Endothelial cell (in vitro differentiated cells): ENCODE data around the gene CAMKMT. TPM values are rescaled to one million over a fixed set of nuclear protein-coding genes. Genes with fewer than 3 reads are reported as not detected.

Source experiments
- DNase-seq: peaks from one replicate; pipeline ENCODE4 v3.0.0; 2021; ENCODE audit warnings: low spot score
- H3K27ac Mint-ChIP-seq: one replicate; pipeline ENCODE4 v1.8.0; 2021; ENCODE audit warnings: mixed read lengths, inconsistent platforms; ENCODE audit not compliant: unreplicated experiment
- H3K27me3 Mint-ChIP-seq: one replicate; pipeline ENCODE4 v1.8.0; 2021; ENCODE audit warnings: mild to moderate bottlenecking, moderate library complexity, mixed read lengths, inconsistent platforms; ENCODE audit not compliant: unreplicated experiment
- H3K36me3 Mint-ChIP-seq: one replicate; pipeline ENCODE4 v1.8.0; 2021; ENCODE audit warnings: mild to moderate bottlenecking, low read depth, mixed read lengths, inconsistent platforms; ENCODE audit not compliant: unreplicated experiment
- H3K4me1 Mint-ChIP-seq: one replicate; pipeline ENCODE4 v1.8.0; 2021; ENCODE audit warnings: mild to moderate bottlenecking, mixed read lengths, inconsistent platforms; ENCODE audit not compliant: unreplicated experiment
- H3K4me3 Mint-ChIP-seq: one replicate; pipeline ENCODE4 v1.8.0; 2021; ENCODE audit warnings: mild to moderate bottlenecking, mixed read lengths, inconsistent platforms; ENCODE audit not compliant: unreplicated experiment
- H3K9me3 Mint-ChIP-seq: one replicate; pipeline ENCODE4 v1.8.0; 2021; ENCODE audit warnings: mixed read lengths, inconsistent platforms; ENCODE audit not compliant: unreplicated experiment
- total RNA-seq: library from RNA; stranded (reverse); fragmentation: NEBNext Ultra II Directional; extraction: Animal tissue kit (Norgen Biotek cat#: 25700); gene quantifications from one replicate; pipeline ENCODE4 v1.2.1, GENCODE V29; 2021; ENCODE audit not compliant: unreplicated experiment
- TF ChIP-seq, protein P1 (sequence below): fragments of 200-600 bp; sonication (generic); IDR thresholded peaks from one replicate; pipeline ENCODE4 v1.5.0; 2021; ENCODE audit warnings: antibody characterized with exemption; ENCODE audit not compliant: unreplicated experiment

The CAMKMT gene
- total RNA-seq, 1 donor from 2014 or later = 8.4 TPM

DNA sequence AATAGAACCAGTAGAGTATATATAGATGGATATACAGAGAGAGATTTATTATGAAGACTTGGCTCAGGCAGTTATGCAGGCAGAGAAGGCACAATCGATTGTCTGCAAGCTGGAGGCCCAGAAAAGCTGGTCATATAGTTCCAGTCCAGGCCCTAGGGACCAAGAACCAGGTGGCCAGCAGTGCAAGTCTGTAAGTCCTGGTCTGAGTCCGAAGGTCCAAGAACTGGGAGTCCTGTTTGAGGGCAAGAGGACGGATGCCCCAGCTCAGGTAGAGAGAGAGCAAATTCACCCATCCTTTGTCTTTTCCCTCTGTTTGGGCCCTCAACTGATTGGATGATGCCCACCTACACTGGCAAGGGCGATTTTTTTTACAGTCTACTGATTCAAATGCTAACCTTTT lies 164.6 kb downstream of the CAMKMT start:
- H3K9me3 Mint-ChIP-seq = no peaks in the 10 kb centered on the region
- peaks cover 1% of the 10 kb centered on the region for H3K27me3 Mint-ChIP-seq

DNA sequence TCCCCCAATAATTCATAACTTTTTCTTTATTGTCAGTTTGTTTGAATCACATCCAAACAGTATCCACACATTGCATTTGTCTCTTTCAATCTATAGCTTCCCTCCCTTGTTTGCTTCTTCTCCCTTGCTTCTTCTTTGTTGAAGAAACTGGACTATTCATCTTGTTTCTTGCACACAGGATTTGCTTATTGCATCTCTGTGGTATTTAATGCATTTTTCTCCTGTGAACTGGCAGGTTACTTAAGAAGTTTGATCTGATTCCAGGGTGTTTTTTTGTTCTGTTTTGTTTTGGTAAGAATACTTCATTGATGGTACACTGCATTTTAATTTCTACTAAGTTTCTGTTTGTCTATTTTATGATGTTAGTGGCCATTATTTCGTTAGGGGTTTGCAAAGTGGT lies 166.8 kb downstream of the CAMKMT start:
- TF ChIP-seq, protein P1, sequence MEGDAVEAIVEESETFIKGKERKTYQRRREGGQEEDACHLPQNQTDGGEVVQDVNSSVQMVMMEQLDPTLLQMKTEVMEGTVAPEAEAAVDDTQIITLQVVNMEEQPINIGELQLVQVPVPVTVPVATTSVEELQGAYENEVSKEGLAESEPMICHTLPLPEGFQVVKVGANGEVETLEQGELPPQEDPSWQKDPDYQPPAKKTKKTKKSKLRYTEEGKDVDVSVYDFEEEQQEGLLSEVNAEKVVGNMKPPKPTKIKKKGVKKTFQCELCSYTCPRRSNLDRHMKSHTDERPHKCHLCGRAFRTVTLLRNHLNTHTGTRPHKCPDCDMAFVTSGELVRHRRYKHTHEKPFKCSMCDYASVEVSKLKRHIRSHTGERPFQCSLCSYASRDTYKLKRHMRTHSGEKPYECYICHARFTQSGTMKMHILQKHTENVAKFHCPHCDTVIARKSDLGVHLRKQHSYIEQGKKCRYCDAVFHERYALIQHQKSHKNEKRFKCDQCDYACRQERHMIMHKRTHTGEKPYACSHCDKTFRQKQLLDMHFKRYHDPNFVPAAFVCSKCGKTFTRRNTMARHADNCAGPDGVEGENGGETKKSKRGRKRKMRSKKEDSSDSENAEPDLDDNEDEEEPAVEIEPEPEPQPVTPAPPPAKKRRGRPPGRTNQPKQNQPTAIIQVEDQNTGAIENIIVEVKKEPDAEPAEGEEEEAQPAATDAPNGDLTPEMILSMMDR = no peak
- H3K36me3 Mint-ChIP-seq = no peaks in the 10 kb centered on the region
- H3K9me3 Mint-ChIP-seq = no peaks in the 10 kb centered on the region
- no peak for DNase-seq
- no peak overlapping the region for H3K27ac Mint-ChIP-seq
- peaks cover 1% of the 10 kb centered on the region for H3K27me3 Mint-ChIP-seq
- no peaks in the 10 kb centered on the region for H3K4me1 Mint-ChIP-seq
- H3K4me3 Mint-ChIP-seq = no peak overlapping the region

More for the DNA sequence above, 164.6 kb downstream of the CAMKMT start:
- no peak overlapping the region for H3K4me3 Mint-ChIP-seq
- no peak overlapping the region for H3K27ac Mint-ChIP-seq
- TF ChIP-seq, protein P1 = no peak
- no peaks in the 10 kb centered on the region for H3K4me1 Mint-ChIP-seq
- DNase-seq = no peak
- peaks cover 6% of the 10 kb centered on the region for H3K36me3 Mint-ChIP-seq

DNA sequence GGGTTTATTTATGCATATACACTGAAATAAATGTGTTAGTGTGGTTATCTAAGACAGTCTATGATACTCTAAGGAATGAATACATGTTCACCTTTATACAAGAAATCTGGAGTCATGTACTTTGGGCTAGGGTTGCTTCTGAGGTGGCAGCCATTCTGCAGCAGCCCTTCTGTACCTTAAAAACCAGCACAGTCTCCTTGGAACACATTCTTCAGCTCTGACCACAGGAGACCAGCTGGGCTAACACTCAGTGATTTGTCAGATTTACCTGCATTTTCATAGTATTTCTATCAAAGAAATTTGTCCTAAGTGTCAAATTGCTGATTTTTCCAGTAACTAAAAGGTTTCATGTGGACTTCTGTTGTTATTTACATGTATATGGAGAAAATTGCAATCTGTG lies 167.7 kb downstream of the CAMKMT start:
- H3K9me3 Mint-ChIP-seq = no peaks in the 10 kb centered on the region
- peaks cover under 1% of the 10 kb centered on the region for H3K27me3 Mint-ChIP-seq
- H3K36me3 Mint-ChIP-seq = no peaks in the 10 kb centered on the region
- H3K4me3 Mint-ChIP-seq = no peak overlapping the region
- TF ChIP-seq, protein P1 = no peak
- H3K4me1 Mint-ChIP-seq = no peaks in the 10 kb centered on the region
- no peak overlapping the region for H3K27ac Mint-ChIP-seq
- DNase-seq = no peak

DNA sequence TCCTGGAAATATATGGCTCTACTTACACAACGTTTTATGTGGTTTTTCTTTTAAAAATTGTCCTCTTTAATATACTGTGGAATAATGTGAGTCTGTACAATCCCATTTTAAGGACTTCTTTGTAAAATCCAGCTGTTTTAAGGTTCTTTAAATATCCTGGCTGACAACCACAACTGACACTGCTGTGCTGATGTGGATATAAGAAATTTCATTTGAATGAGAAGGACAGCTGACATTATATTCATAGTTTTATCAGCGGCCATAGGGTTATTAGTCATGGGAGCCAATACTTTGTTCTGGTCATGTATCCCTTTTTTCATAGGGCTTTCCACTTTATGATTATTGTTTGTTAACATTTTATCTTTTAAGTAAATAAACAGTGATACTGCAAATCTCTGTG lies 169.5 kb downstream of the CAMKMT start:
- H3K36me3 Mint-ChIP-seq = no peaks in the 10 kb centered on the region

DNA sequence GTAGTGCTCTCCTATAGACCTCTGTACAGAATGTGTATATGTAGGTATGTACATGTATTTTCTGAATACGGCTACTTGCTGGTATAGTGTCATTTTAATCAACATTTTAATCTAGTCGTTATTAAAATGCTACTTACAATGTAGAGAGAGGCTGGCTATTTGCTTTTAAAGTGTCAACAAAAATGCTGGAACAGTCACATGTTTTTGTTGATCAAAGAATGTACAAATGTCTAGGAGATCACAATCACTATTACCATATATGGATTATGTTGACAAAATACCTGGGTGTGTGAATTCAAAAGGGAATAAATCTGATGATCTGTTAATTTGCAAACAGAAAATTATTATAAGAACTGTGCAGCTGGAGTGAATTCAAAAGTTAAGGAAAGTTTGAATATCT lies 170.3 kb downstream of the CAMKMT start:
- Mint-ChIP-seq H3K36me3 (no peaks in the 10 kb centered on the region), H3K27me3 (no peaks in the 10 kb centered on the region), H3K4me1 (no peaks in the 10 kb centered on the region), H3K4me3 (no peak overlapping the region), H3K9me3 (no peaks in the 10 kb centered on the region), H3K27ac (no peak overlapping the region)
- no peak for DNase-seq
- TF ChIP-seq, protein P1 = no peak

More for the DNA sequence above, 169.5 kb downstream of the CAMKMT start:
- Mint-ChIP-seq H3K27me3 (no peaks in the 10 kb centered on the region), H3K4me3 (no peak overlapping the region), H3K4me1 (no peaks in the 10 kb centered on the region), H3K27ac (no peak overlapping the region), H3K9me3 (no peaks in the 10 kb centered on the region)
- TF ChIP-seq, protein P1 = no peak
- no peak for DNase-seq
